GM23338 (cell line): ENCODE data around the gene NPAS3. TPM values are rescaled to one million over a fixed set of nuclear protein-coding genes. Genes with fewer than 3 reads are reported as not detected.

ENCODE experiments used
- ATAC-seq: fragments of 200-7000 bp; cut with Tn5 transposase; 3 replicates; pipeline ENCODE4 v1.9.1; 2020
- DNase-seq: peaks from one replicate; pipeline ENCODE4 v3.0.0-alpha.2; 2015; ENCODE audit warnings: low spot score
- H2AFZ ChIP-seq: fragments of 200-600 bp; sonication (generic); 2 replicates; pipeline ENCODE4 v1.8.0; 2016; ENCODE audit warnings: antibody characterized with exemption, mild to moderate bottlenecking, moderate library complexity
- H3F3A ChIP-seq: fragments of 200-600 bp; sonication (generic); replicated peaks from 2 replicates; pipeline ENCODE4 v1.8.0; 2017; ENCODE audit warnings: antibody characterized with exemption, mixed run types, low read depth
- H3K27ac ChIP-seq: fragments of 200-600 bp; sonication (generic); 2 replicates; pipeline ENCODE4 v1.6.1; 2016; ENCODE audit warnings: low read depth
- H3K27me3 ChIP-seq: fragments of 200-600 bp; sonication (generic); 2 replicates; pipeline ENCODE4 v1.8.0; 2016; ENCODE audit warnings: mild to moderate bottlenecking, mixed run types, moderate library complexity; ENCODE audit not compliant: insufficient read depth
- H3K36me3 ChIP-seq: fragments of 200-600 bp; sonication (generic); 2 replicates; pipeline ENCODE4 v1.8.0; 2016; ENCODE audit warnings: mild to moderate bottlenecking; ENCODE audit not compliant: insufficient read depth
- H3K4me1 ChIP-seq: fragments of 200-600 bp; sonication (generic); 2 replicates; pipeline ENCODE4 v1.8.0; 2016; ENCODE audit warnings: mild to moderate bottlenecking, moderate library complexity; ENCODE audit not compliant: insufficient read depth
- H3K4me2 ChIP-seq: fragments of 200-600 bp; sonication (generic); 2 replicates; pipeline ENCODE4 v1.7.1; 2017; ENCODE audit warnings: mixed run types
- H3K4me3 ChIP-seq: fragments of 200-600 bp; sonication (generic); 2 replicates; pipeline ENCODE4 v1.6.1; 2016; ENCODE audit warnings: mixed run types
- H3K79me2 ChIP-seq: fragments of 200-600 bp; sonication (generic); replicated peaks from 2 replicates; pipeline ENCODE4 v1.8.0; 2017; ENCODE audit warnings: mild to moderate bottlenecking; ENCODE audit not compliant: insufficient read depth
- H3K9me2 ChIP-seq: fragments of 200-600 bp; sonication (generic); 2 replicates; pipeline ENCODE4 v1.8.0; 2017; ENCODE audit not compliant: insufficient read depth
- H4K20me1 ChIP-seq: fragments of 200-600 bp; sonication (generic); replicated peaks from 2 replicates; pipeline ENCODE4 v1.8.0; 2017; ENCODE audit warnings: mild to moderate bottlenecking; ENCODE audit not compliant: insufficient read depth
- H3K27ac Mint-ChIP-seq: 2 replicates; pipeline ENCODE4 v1.8.0; 2020; ENCODE audit warnings: inconsistent platforms, mild to moderate bottlenecking, moderate library complexity, mixed read lengths
- H3K27me3 Mint-ChIP-seq: 3 replicates; pipeline ENCODE4 v1.8.0; 2022; ENCODE audit warnings: low read depth, mild to moderate bottlenecking, moderate library complexity, mixed read lengths, inconsistent platforms; ENCODE audit not compliant: insufficient read depth, poor library complexity
- H3K36me3 Mint-ChIP-seq: 3 replicates; pipeline ENCODE4 v1.8.0; 2021; ENCODE audit warnings: low read depth, mild to moderate bottlenecking, inconsistent platforms, moderate library complexity, mixed read lengths
- H3K4me1 Mint-ChIP-seq: 3 replicates; pipeline ENCODE4 v1.8.0; 2020; ENCODE audit warnings: mild to moderate bottlenecking, inconsistent platforms, mixed read lengths
- H3K4me3 Mint-ChIP-seq: 3 replicates; pipeline ENCODE4 v1.8.0; 2021; ENCODE audit warnings: moderate library complexity, mild to moderate bottlenecking, inconsistent platforms, mixed read lengths
- H3K9me3 Mint-ChIP-seq: 3 replicates; pipeline ENCODE4 v1.8.0; 2020; ENCODE audit warnings: moderate library complexity, mild to moderate bottlenecking, inconsistent platforms, mixed read lengths
- CREB1 ChIP-seq: fragments of 250-450 bp; sonication (Bioruptor Pico); IDR thresholded peaks from 2 replicates; pipeline ENCODE4 v1.5.0; 2020; ENCODE audit warnings: low read depth, mild to moderate bottlenecking, moderate library complexity
- CTCF ChIP-seq, 2 experiments: fragments of 200-600 bp in 1 of 2; sonication (generic) in 1 of 2; conservative IDR thresholded peaks; 2 replicates each; pipeline versions ENCODE4 v1.5.1 to v1.6.1; 2016 to 2017; ENCODE audit warnings: antibody characterized with exemption in 2 of 2, low read depth in 2 of 2, mild to moderate bottlenecking in 2 of 2, moderate library complexity in 1 of 2
- EZH2 ChIP-seq: fragments of 200-600 bp; sonication (generic); IDR thresholded peaks from one replicate; pipeline ENCODE4 v1.8.0; 2017; ENCODE audit warnings: antibody characterized with exemption, mild to moderate bottlenecking, low read depth; ENCODE audit not compliant: unreplicated experiment
- EZH2phosphoT487 ChIP-seq: fragments of 200-600 bp; sonication (generic); IDR thresholded peaks from one replicate; pipeline ENCODE4 v1.8.1; 2018; ENCODE audit warnings: antibody characterized with exemption; ENCODE audit not compliant: unreplicated experiment
- JUNB ChIP-seq: IDR thresholded peaks from one replicate; pipeline ENCODE4 v1.6.1; 2016; ENCODE audit warnings: antibody characterized with exemption; ENCODE audit not compliant: unreplicated experiment
- NANOG ChIP-seq: IDR thresholded peaks from 2 replicates; pipeline ENCODE4 v1.6.1; 2016; ENCODE audit warnings: antibody characterized with exemption, borderline replicate concordance
- POLR2AphosphoS5 ChIP-seq: IDR thresholded peaks from 2 replicates; pipeline ENCODE4 v1.6.1; 2016; ENCODE audit warnings: antibody characterized with exemption, low read depth
- REST ChIP-seq: IDR thresholded peaks from one replicate; pipeline ENCODE4 v1.6.1; 2018; ENCODE audit warnings: antibody characterized with exemption; ENCODE audit not compliant: unreplicated experiment
- STAT1 ChIP-seq: IDR thresholded peaks from one replicate; pipeline ENCODE4 v1.6.1; 2016; ENCODE audit warnings: antibody characterized with exemption; ENCODE audit not compliant: unreplicated experiment
- ZNF114 ChIP-seq: fragments of 250-450 bp; sonication (Bioruptor Pico); IDR thresholded peaks from 2 replicates; pipeline ENCODE4 v1.5.0; 2020; ENCODE audit warnings: mild to moderate bottlenecking, moderate library complexity
- ZNF331 ChIP-seq: fragments of 250-450 bp; sonication (Bioruptor Pico); IDR thresholded peaks from 2 replicates; pipeline ENCODE4 v1.5.0; 2020; ENCODE audit warnings: low read depth, mild to moderate bottlenecking, moderate library complexity
- ZNF462 ChIP-seq: fragments of 250-450 bp; sonication (Bioruptor Pico); IDR thresholded peaks from 2 replicates; pipeline ENCODE4 v1.5.0; 2020; ENCODE audit warnings: mild to moderate bottlenecking, moderate library complexity
- polyA plus RNA-seq: library from polyadenylated mRNA; unstranded; fragments of >200 nt; fragmentation: Nextera tagmentation; extraction: Ambion mirVana; gene quantifications from 2 replicates; pipeline ENCODE4 v1.2.1, GENCODE V29; 2016
- total RNA-seq: library from RNA; depleted of rRNA; stranded (reverse); fragments of >200 nt; shearing (Covaris generic); gene quantifications from 2 replicates; pipeline ENCODE4 v1.2.3, GENCODE V29; 2014

The NPAS3 gene
- total and polyA plus RNA-seq, 2 experiments from 2014 or later, result 0.17 to 0.19 TPM

- TF ChIP-seq POLR2AphosphoS5 (no peak), NANOG (no peak), CREB1 (CRISPR knock-in tag) (no peak), CTCF (conservative IDR thresholded peaks at IDR 0.05; ENCODE audit: low read depth in 2 of 2) (peak; percentile 75 to 83)
Observed at GRCh38 chr14:33676135-33676566, 737.5 kb downstream of the NPAS3 start (continued).

GRCh38 chr14:33676891-33677290, 738.2 kb downstream of the NPAS3 start:
- peaks cover 3% of the 10 kb centered on the region for H3K27me3 Mint-ChIP-seq
- no peak for ATAC-seq
- Histone ChIP-seq H3K36me3 (no peaks in the 10 kb centered on the region), H3K27me3 (no peaks in the 10 kb centered on the region), H3K27ac (no peak overlapping the region), H3K4me2 (no peak overlapping the region), H3K79me2 (no peaks in the 10 kb centered on the region), H3K9me2 (no peaks in the 10 kb centered on the region), H2AFZ (no peak overlapping the region), H3K4me1 (no peaks in the 10 kb centered on the region), H3F3A (no peaks in the 10 kb centered on the region), H4K20me1 (no peaks in the 10 kb centered on the region), H3K4me3 (no peak overlapping the region)
- no peak overlapping the region for H3K4me3 Mint-ChIP-seq
- H3K36me3 Mint-ChIP-seq, result no peaks in the 10 kb centered on the region
- H3K9me3 Mint-ChIP-seq, result no peaks in the 10 kb centered on the region
- peaks cover 11% of the 10 kb centered on the region for H3K4me1 Mint-ChIP-seq
- H3K27ac Mint-ChIP-seq, result no peak overlapping the region
- DNase-seq, result no peak
- TF ChIP-seq POLR2AphosphoS5 (no peak), CREB1 (CRISPR knock-in tag) (no peak), EZH2phosphoT487 (no peak), ZNF331 (CRISPR knock-in tag) (no peak), STAT1 (no peak), JUNB (no peak), EZH2 (no peak), CTCF (conservative IDR thresholded peaks at IDR 0.05; ENCODE audit: low read depth in 2 of 2) (no peak), ZNF462 (CRISPR knock-in tag) (no peak), REST (no peak), ZNF114 (CRISPR knock-in tag) (no peak)
